HG02884 (cell line): ENCODE measurements around the gene UBE2O.

Experiments used
- ATAC-seq: cut with Tn5 transposase; IDR thresholded peaks from one replicate; pipeline ENCODE4 v1.9.1; 2021; ENCODE audit warnings: mild to moderate bottlenecking, moderate library complexity; ENCODE audit not compliant: unreplicated experiment

Gene UBE2O

GRCh38 chr17:76452660-76453430, at the start of gene UBE2O:
Gene UBE2O (minus strand): TSS chr17:76453152. CDS start chr17:76453141, 11 bp downstream.
- ATAC-seq, result peak; percentile 77

- no peak for ATAC-seq
These were observed 48.9 kb upstream of the UBE2O start for GRCh38 chr17:76501827-76502307.

DNA sequence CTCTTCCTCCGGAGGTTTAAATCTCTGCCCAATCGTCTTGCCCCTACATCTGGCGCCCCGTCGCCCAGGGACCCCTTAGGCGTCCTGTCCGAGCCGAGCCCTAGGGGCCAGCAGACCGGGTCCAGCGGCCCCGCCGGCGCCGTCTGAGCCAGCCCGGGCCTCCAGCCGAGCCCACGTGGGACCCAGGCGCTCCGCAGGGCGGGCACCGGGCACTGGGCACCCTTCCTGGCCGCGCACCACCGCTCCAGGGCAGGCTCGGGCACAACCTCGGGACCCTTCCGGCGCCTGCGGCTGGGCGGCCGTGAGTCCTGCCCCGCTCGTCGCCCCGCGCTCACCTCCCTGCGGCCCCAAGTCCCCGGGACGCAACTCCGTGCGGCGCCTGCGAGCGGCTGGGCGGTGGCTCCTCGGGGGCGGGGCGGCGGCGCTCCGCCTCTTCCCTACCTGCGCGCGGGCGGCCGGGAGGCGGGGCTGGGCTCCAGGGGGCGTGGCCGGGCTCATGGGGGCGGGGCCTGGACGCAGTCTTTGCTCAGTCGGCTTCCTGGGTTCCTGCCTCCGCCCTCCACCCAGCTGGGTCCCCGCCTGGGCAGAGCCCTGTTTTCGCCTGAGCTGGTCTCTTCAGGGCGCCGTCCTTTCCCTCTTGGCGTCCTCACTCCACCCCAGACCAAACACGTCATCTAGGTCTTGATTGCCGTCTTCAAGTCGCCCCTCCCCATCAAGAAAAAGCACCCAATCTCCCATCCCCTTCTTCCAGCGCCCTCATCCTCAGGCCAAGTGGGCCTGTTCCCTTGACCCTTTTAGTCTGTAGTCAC, 48.3 kb upstream of the UBE2O start, which contains the start of gene RHBDF2:
Gene RHBDF2, minus strand, starts transcription at position 406 of the 809 bp plus-strand sequence. CDS start 19,899 bp downstream, outside the sequence.
- peak; percentile 71 for ATAC-seq

GRCh38 chr17:76500747-76501017, 47.7 kb upstream of the UBE2O start:
- ATAC-seq, result no peak

DNA sequence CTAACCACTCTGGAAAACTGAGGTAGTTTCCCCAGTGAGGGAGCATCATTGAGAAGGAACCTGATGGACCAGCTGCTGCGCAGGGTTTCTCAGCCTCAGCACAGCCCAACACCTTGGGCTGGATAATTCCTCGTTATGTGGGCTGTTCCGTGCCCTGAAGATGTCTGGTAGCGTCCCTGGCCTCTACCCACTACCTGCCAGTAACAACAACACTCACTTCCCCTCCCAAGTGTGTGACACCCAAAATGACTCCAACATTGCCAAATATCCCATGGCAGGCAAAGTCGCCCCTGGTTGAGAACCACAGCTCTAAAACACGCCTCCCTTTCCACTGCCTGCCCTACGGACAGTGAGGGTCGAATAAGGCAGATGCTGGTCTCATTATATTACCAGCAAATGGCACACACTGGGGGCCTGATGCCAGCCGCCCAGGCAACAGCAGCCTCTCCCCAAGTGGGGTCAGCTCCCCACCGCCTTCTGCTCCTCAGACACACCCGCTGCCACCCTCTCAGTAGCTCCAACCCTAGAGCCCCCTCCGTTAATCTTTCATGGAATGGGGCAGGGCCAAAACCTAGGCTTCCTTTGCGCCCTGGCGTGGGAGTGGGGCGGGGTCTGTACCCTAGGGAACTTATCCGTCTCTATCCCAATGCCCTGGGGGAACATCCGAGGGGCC, 47.3 kb upstream of the UBE2O start:
- ATAC-seq, result no peak

DNA sequence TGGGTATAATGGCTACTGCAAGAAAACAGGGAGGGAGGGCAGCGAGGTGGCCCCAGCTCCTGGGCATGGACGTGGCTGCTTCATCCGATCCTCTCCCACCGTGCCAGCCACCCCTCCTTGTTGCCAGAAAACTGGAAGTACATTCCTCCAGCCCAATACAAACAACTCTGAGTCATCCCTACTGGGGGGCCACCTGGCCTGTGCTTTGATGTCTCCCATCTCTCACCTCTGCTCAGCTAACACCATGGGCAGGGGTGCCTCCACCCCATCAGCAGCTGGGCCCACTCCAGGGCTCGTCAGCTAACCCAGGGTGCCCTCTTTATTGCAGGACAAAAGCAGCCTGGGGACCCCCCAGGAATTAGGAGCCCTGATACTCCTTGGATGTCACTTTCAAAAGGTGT, 46.3 kb upstream of the UBE2O start:
- ATAC-seq, result no peak

- no peak for ATAC-seq
These were observed 45.9 kb upstream of the UBE2O start for GRCh38 chr17:76498876-76499251.

GRCh38 chr17:76497979-76498875, 45.3 kb upstream of the UBE2O start:
- ATAC-seq, result no peak

DNA sequence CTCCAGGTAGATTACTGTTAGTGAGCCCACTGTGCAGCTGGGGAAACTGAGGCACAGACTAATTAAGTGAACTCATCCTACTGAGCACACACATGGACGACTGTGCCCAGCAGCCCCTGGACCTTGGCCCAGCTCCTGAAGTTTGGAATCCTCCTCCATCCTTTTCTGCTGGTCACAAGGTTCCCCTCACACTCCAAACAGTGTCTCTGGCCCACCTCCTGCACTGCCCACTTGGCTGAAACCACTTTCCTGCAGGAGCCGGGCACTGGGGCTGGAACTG, 44.7 kb upstream of the UBE2O start:
- ATAC-seq, result no peak

GRCh38 chr17:76496464-76496863, 43.5 kb upstream of the UBE2O start:
- no peak for ATAC-seq

GRCh38 chr17:76495663-76496400, 42.9 kb upstream of the UBE2O start:
- ATAC-seq, result no peak

- no peak for ATAC-seq
These were observed 40.7 kb upstream of the UBE2O start for GRCh38 chr17:76493505-76494167.

- no peak for ATAC-seq
These were observed 40.1 kb upstream of the UBE2O start for GRCh38 chr17:76492989-76493501.

DNA sequence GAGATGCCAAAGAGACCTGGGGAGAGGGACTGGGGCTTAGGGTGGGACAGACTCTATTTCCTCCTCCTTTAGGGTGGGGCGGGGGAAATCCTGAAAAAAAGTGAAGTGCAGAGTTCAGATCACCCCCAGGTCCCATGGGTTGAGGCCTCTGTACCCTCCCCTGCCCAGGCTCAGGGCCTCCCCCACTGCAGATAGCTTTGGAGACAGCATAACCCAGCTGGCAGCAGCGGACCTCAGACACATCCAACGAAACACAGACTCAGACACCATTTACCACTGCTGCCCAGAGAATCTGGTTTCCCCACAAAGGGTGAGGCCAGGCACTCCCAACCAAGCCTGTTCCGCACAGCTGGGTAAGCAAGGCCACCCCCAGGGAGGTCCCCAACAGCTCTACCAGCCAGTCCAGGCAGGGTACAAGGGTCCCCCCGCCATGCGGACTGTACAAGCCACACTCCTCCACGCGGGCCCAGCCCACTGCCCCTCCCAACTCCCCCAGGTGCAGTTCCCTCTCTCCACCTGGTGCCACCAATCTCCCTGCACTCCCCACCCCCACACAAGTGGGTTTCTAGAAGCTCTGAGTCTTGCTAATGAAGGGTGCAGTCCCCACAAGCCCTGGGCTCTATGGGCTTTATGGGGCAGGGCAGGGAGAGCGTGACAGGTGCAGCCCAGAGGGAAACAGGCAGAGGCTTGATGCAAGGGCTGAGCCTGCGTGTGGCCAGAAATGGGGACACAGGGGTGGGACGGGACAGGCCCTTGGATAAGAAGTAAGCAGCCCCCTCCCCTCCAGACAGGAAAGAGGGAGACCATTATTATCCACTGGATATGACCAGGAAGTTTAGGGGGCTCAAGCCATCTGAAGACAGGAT, 39.4 kb upstream of the UBE2O start:
- ATAC-seq, result no peak

- ATAC-seq, result no peak
These were observed 38.5 kb upstream of the UBE2O start for GRCh38 chr17:76491271-76492122.

GRCh38 chr17:76490112-76490710, 37.3 kb upstream of the UBE2O start:
- no peak for ATAC-seq
